ENCODE results near the gene RAB44. TPM values are rescaled to one million over a fixed set of nuclear protein-coding genes. Genes with fewer than 3 reads are reported as not detected.

The RAB44 gene
- total and polyA plus RNA-seq, 9 of the 15 experiments (the other 6 are each of a cell fraction or from before 2014, with no cell fraction given), result not detected

DNA sequence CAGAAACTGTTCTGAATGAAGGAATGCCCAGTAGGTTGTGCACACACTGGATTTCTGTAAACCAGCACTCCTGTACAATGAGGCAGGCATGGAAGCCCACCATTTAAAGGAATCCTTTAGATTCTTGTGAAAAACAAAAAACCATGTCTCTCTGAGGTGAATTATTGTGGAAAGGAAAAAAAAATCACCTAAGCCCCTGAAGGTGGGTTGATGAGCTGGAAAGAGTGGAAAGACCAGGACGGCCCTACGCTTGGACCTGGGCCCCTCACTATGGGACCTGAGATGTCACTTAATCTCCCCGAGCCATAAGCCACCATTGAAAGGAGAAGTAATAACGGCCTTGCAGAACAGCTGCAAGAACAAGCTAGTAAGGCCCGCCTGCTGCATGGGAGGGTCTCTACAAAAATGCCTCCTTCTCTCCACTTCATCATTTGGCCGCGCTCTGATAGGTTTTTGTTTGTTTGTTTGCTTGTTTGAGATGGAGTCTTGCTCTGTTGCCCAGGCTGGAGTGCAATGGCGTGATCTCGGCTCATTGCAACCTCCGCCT is 68.8 kb downstream of the RAB44 start:
- Histone ChIP-seq H3K9me1 (ENCODE audit: control insufficient read depth, insufficient read depth, low read length) (no peaks in the 10 kb centered on the region), H3K36me3 (ENCODE audit: control insufficient read depth, insufficient read depth, low read length) (no peaks in the 10 kb centered on the region), H2AFZ (ENCODE audit: low read depth, low read length) (no peak overlapping the region), H3K4me2 (ENCODE audit: insufficient read depth, low read length) (no peak overlapping the region), H4K20me1 (replicated peaks; ENCODE audit: control insufficient read depth, insufficient read depth, low read length) (0 out of 2 replicates have a peak, but pooled peaks cover 5% of the 10 kb centered on the region), H3K27me3 (ENCODE audit: control insufficient read depth in 2 of 2, insufficient read depth in 2 of 2, low read length in 2 of 2) (peaks cover 14 to 27% of the 10 kb centered on the region in 2 experiments; a peak in 4 of 5 replicates), H3K4me1 (replicated peaks in 1 of 2; ENCODE audit: control insufficient read depth in 2 of 2, insufficient read depth in 2 of 2, low read length in 2 of 2) (peaks cover 15 to 19% of the 10 kb centered on the region in 2 experiments; a peak in 3 of 5 replicates), H3K79me2 (ENCODE audit: control insufficient read depth, insufficient read depth, low read length) (no peaks in the 10 kb centered on the region), H3K9me3 (replicated peaks; ENCODE audit: control insufficient read depth, insufficient read depth, low read depth, low read length) (no peaks in the 10 kb centered on the region), H3K9ac (ENCODE audit: insufficient read depth in 1 of 2, low read depth in 2 of 2, low read length in 2 of 2) (no peak overlapping the region), H3K27ac (ENCODE audit: extremely low read depth, low read depth, low read length) (no peak overlapping the region), H3K4me3 (no peak overlapping the region)
- BruUV-seq (replicated peaks), result no TSS peak
- ChIA-PET CTCF (ENCODE audit: low intra/inter-chr PET ratio) (interaction anchor here (0.7 to 5.2 kb wide), 6 partner anchors 16 to 926 kb away, joined by 3 to 108 read pairs (median 6); no protein-coding TSS in a partner anchor), POLR2A (interaction anchor here (1.3 to 2.1 kb wide), 2 partner anchors 82 to 252 kb away, joined by 3 to 9 read pairs; no protein-coding TSS in a partner anchor)
- TF ChIP-seq CBFA2T2 (conservative IDR thresholded peaks at IDR 0.05), result no peak
- TF ChIP-seq ZFP30 (CRISPR knock-in tag; IDR thresholded peaks at IDR 0.05; ENCODE audit: borderline replicate concordance), result no peak
- TF ChIP-seq, protein P1, sequence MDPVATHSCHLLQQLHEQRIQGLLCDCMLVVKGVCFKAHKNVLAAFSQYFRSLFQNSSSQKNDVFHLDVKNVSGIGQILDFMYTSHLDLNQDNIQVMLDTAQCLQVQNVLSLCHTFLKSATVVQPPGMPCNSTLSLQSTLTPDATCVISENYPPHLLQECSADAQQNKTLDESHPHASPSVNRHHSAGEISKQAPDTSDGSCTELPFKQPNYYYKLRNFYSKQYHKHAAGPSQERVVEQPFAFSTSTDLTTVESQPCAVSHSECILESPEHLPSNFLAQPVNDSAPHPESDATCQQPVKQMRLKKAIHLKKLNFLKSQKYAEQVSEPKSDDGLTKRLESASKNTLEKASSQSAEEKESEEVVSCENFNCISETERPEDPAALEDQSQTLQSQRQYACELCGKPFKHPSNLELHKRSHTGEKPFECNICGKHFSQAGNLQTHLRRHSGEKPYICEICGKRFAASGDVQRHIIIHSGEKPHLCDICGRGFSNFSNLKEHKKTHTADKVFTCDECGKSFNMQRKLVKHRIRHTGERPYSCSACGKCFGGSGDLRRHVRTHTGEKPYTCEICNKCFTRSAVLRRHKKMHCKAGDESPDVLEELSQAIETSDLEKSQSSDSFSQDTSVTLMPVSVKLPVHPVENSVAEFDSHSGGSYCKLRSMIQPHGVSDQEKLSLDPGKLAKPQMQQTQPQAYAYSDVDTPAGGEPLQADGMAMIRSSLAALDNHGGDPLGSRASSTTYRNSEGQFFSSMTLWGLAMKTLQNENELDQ (CRISPR knock-in tag; IDR thresholded peaks at IDR 0.05; ENCODE audit: borderline replicate concordance), result peak; percentile 68; the same call in 1 of the 2 replicates
- 0 out of 2 replicates have a peak, but pooled peaks have one; percentile 22 for TF ChIP-seq SMAD4 (CRISPR knock-in tag; conservative IDR thresholded peaks at IDR 0.05)
- TF ChIP-seq ZNF79 (CRISPR knock-in tag; IDR thresholded peaks at IDR 0.05; ENCODE audit: low read depth), result 0 out of 2 replicates have a peak, but pooled peaks have one; percentile 16
- no peak for TF ChIP-seq RCOR1 (IDR thresholded peaks at IDR 0.05; ENCODE audit: borderline replicate concordance in 1 of 2, low read depth in 2 of 2, low read length in 2 of 2)
- TF ChIP-seq SNIP1 (IDR thresholded peaks at IDR 0.05; ENCODE audit: low read depth), result no peak
- TF ChIP-seq EHMT2 (IDR thresholded peaks at IDR 0.05), result no peak
- intact Hi-C loops (cut with micrococcal nuclease) (loop anchor here (1.0 to 10.0 kb wide), 5 partner anchors 85 to 538 kb away; no protein-coding TSS in a partner anchor), in situ Hi-C loops (cut with MboI) (loop anchor here (5.0 kb wide), 2 partner anchors 86 to 441 kb away; no protein-coding TSS in a partner anchor)
- 49% methylated on average over 10 of the region's 10 CpGs for WGBS (ENCODE audit: insufficient coverage, low coverage, missing lambda C conversion rate)
- FAIRE-seq (no peak), DNase-seq (ENCODE audit: extremely low read depth in 1 of 4, low spot score in 3 of 4) (no peak), ATAC-seq (no peak)

All from K562 (cell line).